ENCODE results near the gene TAF4.

Gene TAF4

DNA sequence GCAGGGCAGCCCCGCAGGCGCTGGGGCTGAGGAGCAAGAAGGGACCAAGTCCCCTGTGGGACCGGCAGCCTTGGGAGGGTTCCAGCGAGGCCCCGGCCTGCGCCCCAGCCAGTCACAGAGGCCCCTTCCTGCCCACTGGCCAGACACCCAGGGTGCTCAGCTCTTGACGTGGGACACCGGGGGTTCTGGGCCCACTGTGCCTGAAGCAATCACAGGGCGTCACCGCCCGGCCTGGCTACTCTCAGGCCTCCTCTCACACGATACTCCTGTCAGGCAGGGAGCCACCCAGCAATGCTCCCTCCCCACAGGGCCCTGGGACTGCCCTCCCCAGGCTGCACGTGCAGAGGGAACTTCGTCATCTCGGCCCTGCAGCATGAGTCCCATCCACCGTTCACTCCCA, 14.5 kb downstream of the TAF4 start:
- no peak overlapping the region for H3K4me3 ChIP-seq (ENCODE audit: low read depth, low read length)
- TF ChIP-seq, protein P1, sequence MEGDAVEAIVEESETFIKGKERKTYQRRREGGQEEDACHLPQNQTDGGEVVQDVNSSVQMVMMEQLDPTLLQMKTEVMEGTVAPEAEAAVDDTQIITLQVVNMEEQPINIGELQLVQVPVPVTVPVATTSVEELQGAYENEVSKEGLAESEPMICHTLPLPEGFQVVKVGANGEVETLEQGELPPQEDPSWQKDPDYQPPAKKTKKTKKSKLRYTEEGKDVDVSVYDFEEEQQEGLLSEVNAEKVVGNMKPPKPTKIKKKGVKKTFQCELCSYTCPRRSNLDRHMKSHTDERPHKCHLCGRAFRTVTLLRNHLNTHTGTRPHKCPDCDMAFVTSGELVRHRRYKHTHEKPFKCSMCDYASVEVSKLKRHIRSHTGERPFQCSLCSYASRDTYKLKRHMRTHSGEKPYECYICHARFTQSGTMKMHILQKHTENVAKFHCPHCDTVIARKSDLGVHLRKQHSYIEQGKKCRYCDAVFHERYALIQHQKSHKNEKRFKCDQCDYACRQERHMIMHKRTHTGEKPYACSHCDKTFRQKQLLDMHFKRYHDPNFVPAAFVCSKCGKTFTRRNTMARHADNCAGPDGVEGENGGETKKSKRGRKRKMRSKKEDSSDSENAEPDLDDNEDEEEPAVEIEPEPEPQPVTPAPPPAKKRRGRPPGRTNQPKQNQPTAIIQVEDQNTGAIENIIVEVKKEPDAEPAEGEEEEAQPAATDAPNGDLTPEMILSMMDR (conservative IDR thresholded peaks at IDR 0.05; ENCODE audit: low read depth, low read length): no peak
- DNase-seq (ENCODE audit: low read depth): no peak

GRCh38 chr20:62050166-62051120, 15.2 kb downstream of the TAF4 start:
- TF ChIP-seq, protein P1 (conservative IDR thresholded peaks at IDR 0.05; ENCODE audit: low read depth, low read length): no peak
- DNase-seq (ENCODE audit: low read depth): no peak
- H3K4me3 ChIP-seq (ENCODE audit: low read depth, low read length): no peak overlapping the region

DNA sequence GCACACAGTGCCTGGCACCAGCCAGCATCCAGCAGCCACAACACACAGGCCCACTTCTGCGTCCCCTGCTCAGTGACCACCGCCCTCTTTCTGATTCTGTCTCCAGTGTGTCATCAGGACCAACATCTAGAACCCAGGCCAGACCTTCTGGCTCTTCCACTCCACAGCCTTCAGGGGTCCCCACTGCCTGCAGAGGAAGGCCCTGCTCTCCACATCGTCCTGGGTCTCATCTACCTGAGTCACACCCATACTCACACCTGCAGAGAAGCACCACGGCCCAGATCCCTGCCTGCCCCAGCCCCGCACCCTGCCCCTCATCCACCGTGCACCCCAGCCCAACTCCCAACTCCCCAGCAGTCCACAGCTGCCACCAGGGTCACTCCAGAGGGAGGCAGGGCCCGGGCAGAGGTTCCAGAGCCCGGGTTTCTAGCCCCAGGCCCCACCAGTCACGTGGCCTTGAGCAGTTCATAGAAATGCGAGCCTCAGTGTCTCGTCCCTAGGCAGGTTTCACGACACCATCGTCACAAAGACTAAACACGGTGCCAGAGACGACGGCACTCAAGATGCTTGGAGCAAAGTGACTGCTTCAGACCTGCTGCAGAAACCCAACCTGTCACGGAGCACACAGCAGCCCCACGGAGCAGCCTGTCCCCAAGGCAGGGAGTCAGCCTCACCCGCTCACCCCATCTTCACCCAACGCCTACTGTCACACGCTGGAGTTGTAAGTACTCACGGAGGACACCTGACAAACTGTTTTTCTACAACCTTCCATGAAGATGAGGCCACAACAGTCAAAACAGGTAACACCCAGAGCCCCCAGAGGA, 16.1 kb downstream of the TAF4 start:
- DNase-seq (ENCODE audit: low read depth): no peak
- H3K4me3 ChIP-seq (ENCODE audit: low read depth, low read length): no peak overlapping the region
- TF ChIP-seq, protein P1 (conservative IDR thresholded peaks at IDR 0.05; ENCODE audit: low read depth, low read length): no peak

- TF ChIP-seq, protein P1 (conservative IDR thresholded peaks at IDR 0.05; ENCODE audit: low read depth, low read length): no peak
These were observed 16.8 kb downstream of the TAF4 start for GRCh38 chr20:62048821-62049291.

DNA sequence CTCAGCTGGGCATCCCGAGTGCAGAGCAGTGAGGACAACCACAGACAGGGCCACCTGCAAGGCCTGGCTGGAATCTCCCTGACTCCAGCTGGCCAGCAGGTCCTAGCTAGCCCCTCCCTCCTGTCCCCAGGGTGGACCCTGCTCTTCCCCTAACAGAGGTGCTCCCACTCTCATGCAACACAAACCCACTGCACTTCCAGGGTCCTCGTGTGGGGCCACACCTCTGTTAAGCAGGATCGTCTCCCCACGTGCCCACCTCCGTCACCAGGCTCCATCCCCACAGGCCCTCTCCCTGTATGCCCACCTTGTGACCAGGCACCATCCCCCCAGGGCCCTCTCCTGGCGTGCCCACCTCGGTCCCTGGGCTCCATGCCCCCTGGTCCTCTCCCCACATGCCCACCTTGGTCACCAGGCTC, 17.3 kb downstream of the TAF4 start:
- H3K4me3 ChIP-seq (ENCODE audit: low read depth, low read length): no peak overlapping the region
- no peak for DNase-seq (ENCODE audit: low read depth)
- TF ChIP-seq, protein P1 (conservative IDR thresholded peaks at IDR 0.05; ENCODE audit: low read depth, low read length): no peak

More at GRCh38 chr20:62048821-62049291, 16.8 kb downstream of the TAF4 start:
- no peak overlapping the region for H3K4me3 ChIP-seq (ENCODE audit: low read depth, low read length)
- no peak for DNase-seq (ENCODE audit: low read depth)

DNA sequence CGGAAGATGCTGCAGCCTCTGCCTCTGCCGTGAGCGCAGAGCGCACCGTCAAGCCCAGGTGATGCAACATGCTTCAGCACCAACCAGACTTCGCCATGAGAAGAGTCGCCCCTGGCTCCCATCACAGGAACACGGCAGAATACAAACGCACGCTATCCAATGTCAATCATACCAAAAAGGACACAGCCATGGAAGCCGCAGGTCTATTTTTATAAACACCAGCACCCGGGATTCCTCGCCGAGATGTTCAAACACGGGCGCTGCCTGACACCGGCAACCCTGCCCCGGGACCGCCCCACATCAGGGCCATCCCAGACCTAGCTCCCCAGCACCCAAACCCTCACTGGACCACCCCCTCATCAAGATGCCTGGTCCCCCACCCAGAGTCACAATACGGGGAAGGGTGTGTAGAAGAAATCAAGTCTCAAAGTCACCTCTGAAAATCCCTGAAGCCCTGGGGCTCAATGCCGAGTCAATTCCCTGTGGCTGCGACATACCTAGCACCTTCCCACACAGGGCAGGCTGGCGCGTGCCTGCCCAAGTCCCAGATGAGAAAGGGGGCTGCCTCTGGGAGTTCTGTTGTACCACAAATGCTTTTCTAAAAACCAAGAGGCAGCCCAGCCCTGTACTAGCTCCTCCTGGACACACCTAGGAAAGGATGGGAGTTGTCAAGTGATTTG, 17.9 kb downstream of the TAF4 start:
- no peak overlapping the region for H3K4me3 ChIP-seq (ENCODE audit: low read depth, low read length)
- TF ChIP-seq, protein P1 (conservative IDR thresholded peaks at IDR 0.05; ENCODE audit: low read depth, low read length): no peak
- no peak for DNase-seq (ENCODE audit: low read depth)

Data from choroid plexus epithelial cell (primary cell).